Activated CD8-positive, alpha-beta memory T cell treated with anti-CD3 and anti-CD28 coated beads for 48 hours (primary cell): ENCODE data around the gene KSR1.

ENCODE experiments used
- DNase-seq, 3 experiments: peaks; one replicate each; pipeline ENCODE4 v3.0.0-alpha.2; 2020; ENCODE audit warnings: low read depth in 2 of 3, low spot score in 2 of 3

KSR1 gene

GRCh38 chr17:27603421-27603770 lies 147.1 kb downstream of the KSR1 start:
- no peak for DNase-seq

- DNase-seq: no peak
These were observed 147.9 kb downstream of the KSR1 start for GRCh38 chr17:27603880-27604794.

GRCh38 chr17:27605409-27605808 lies 149.2 kb downstream of the KSR1 start:
- DNase-seq: no peak

- DNase-seq: no peak
These were observed 151.4 kb downstream of the KSR1 start for GRCh38 chr17:27607521-27608091.

GRCh38 chr17:27608328-27609230 lies 152.3 kb downstream of the KSR1 start:
- DNase-seq: no peak

- no peak for DNase-seq
These were observed 153.5 kb downstream of the KSR1 start for GRCh38 chr17:27609611-27610303.

- DNase-seq: no peak
These were observed 154.0 kb downstream of the KSR1 start for GRCh38 chr17:27610304-27610677.

- no peak for DNase-seq
These were observed 156.0 kb downstream of the KSR1 start for GRCh38 chr17:27612160-27612770.

GRCh38 chr17:27613433-27613832 lies 157.2 kb downstream of the KSR1 start:
- no peak for DNase-seq

GRCh38 chr17:27615121-27615520 lies 158.9 kb downstream of the KSR1 start:
- no peak for DNase-seq

GRCh38 chr17:27616414-27616813 lies 160.2 kb downstream of the KSR1 start:
- DNase-seq: no peak

GRCh38 chr17:27618417-27618816 lies 162.2 kb downstream of the KSR1 start:
- DNase-seq: no peak

- no peak for DNase-seq
These were observed 164.5 kb downstream of the KSR1 start for GRCh38 chr17:27620721-27621120.

GRCh38 chr17:27621536-27621935 lies 165.3 kb downstream of the KSR1 start:
- DNase-seq: no peak

- DNase-seq: no peak
These were observed 165.8 kb downstream of the KSR1 start for GRCh38 chr17:27621942-27622559.

- no peak for DNase-seq
These were observed 166.7 kb downstream of the KSR1 start for GRCh38 chr17:27622986-27623385.

GRCh38 chr17:27623614-27624013 lies 167.4 kb downstream of the KSR1 start:
- no peak for DNase-seq

GRCh38 chr17:27624539-27624938 lies 168.3 kb downstream of the KSR1 start:
- DNase-seq: no peak

GRCh38 chr17:27625856-27626255 lies 169.6 kb downstream of the KSR1 start:
- DNase-seq: no peak

- no peak for DNase-seq
These were observed 171.3 kb downstream of the KSR1 start for GRCh38 chr17:27627514-27627913.
